ENCODE measurements around the gene DCUN1D1. TPM values are rescaled to one million over a fixed set of nuclear protein-coding genes. Genes with fewer than 3 reads are reported as not detected.
A peak's percentile ranks its signal among the peaks of the same experiment; 100 is the strongest.

Gene DCUN1D1
- total and polyA plus RNA-seq, 10 of the 15 experiments (the other 5 are each of a cell fraction or from before 2014, with no cell fraction given): 19.8 to 47.4 (median 30.8) TPM

- TF ChIP-seq, protein P1, sequence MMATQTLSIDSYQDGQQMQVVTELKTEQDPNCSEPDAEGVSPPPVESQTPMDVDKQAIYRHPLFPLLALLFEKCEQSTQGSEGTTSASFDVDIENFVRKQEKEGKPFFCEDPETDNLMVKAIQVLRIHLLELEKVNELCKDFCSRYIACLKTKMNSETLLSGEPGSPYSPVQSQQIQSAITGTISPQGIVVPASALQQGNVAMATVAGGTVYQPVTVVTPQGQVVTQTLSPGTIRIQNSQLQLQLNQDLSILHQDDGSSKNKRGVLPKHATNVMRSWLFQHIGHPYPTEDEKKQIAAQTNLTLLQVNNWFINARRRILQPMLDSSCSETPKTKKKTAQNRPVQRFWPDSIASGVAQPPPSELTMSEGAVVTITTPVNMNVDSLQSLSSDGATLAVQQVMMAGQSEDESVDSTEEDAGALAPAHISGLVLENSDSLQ (IDR thresholded peaks at IDR 0.05): peak; percentile 21; the same call in 1 of the 2 replicates
- TF ChIP-seq RCOR1 (conservative IDR thresholded peaks at IDR 0.05; ENCODE audit: low read depth, low read length): no peak
- TF ChIP-seq STAT3 (IDR thresholded peaks at IDR 0.05; ENCODE audit: low read depth, low read length): 0 out of 2 replicates have a peak, but pooled peaks have one; percentile 28
- peak; percentile 36; the same call in 1 of the 2 replicates for TF ChIP-seq PAX5 (IDR thresholded peaks at IDR 0.05; ENCODE audit: borderline replicate concordance, low read depth, low read length)
- no peak for TF ChIP-seq BRCA1 (IDR thresholded peaks at IDR 0.05; ENCODE audit: low read depth, low read length)
- TF ChIP-seq ZNF274 (IDR thresholded peaks at IDR 0.05; ENCODE audit: insufficient read depth, insufficient read length): no peak
- no peak for TF ChIP-seq CREB1 (IDR thresholded peaks at IDR 0.05; ENCODE audit: low read depth)
- no peak for TF ChIP-seq YY1 (IDR thresholded peaks at IDR 0.05; ENCODE audit: low read depth, low read length)
- TF ChIP-seq SRF (IDR thresholded peaks at IDR 0.05; ENCODE audit: low read depth in 2 of 2, low read length in 2 of 2): no peak
- 0 out of 2 replicates have a peak, but pooled peaks have one; percentile 88 for TF ChIP-seq MTA2 (IDR thresholded peaks at IDR 0.05; ENCODE audit: low read depth)
- no peak for TF ChIP-seq NBN (IDR thresholded peaks at IDR 0.05)
- TF ChIP-seq CHD2 (IDR thresholded peaks at IDR 0.05; ENCODE audit: borderline replicate concordance, low read depth, low read length): 0 out of 2 replicates have a peak, but pooled peaks have one; percentile 33
- TF ChIP-seq TCF7 (IDR thresholded peaks at IDR 0.05; ENCODE audit: borderline replicate concordance): no peak; the same call in 1 of the 2 replicates
- no peak for TF ChIP-seq BCLAF1 (IDR thresholded peaks at IDR 0.05)
- TF ChIP-seq IKZF1 (conservative IDR thresholded peaks at IDR 0.05): peak; percentile 74
- TF ChIP-seq NR2C2 (IDR thresholded peaks at IDR 0.05; ENCODE audit: borderline replicate concordance, control insufficient read depth, insufficient read length, low read depth): no peak
- TF ChIP-seq SUZ12 (IDR thresholded peaks at IDR 0.05; ENCODE audit: unreplicated experiment): no peak
- TF ChIP-seq TCF3 (IDR thresholded peaks at IDR 0.05; ENCODE audit: borderline replicate concordance, insufficient read depth, low read depth, low read length): 0 out of 2 replicates have a peak, but pooled peaks have one; percentile 52
- TF ChIP-seq ZSCAN29 (IDR thresholded peaks at IDR 0.05): no peak
- TF ChIP-seq RBBP5 (conservative IDR thresholded peaks at IDR 0.05): no peak
- TF ChIP-seq SIX5 (IDR thresholded peaks at IDR 0.05; ENCODE audit: low read depth, low read length, severe bottlenecking): no peak
- no peak for TF ChIP-seq TAF1 (IDR thresholded peaks at IDR 0.05; ENCODE audit: borderline replicate concordance, low read depth, low read length)
- TF ChIP-seq ZBTB11 (CRISPR knock-in tag; IDR thresholded peaks at IDR 0.05): no peak
- TF ChIP-seq CEBPB (IDR thresholded peaks at IDR 0.05; ENCODE audit: borderline replicate concordance in 1 of 2, low read depth in 2 of 2, low read length in 2 of 2): no peak
- peak; percentile 43 to 62; a peak in 3 of 4 replicates for TF ChIP-seq EP300 (IDR thresholded peaks at IDR 0.05; ENCODE audit: borderline replicate concordance in 1 of 2, control insufficient read depth in 1 of 2, low read depth in 2 of 2, low read length in 2 of 2)
- no peak for TF ChIP-seq CBX3 (IDR thresholded peaks at IDR 0.05; ENCODE audit: borderline replicate concordance, low read depth)
These were observed 66.4 kb downstream of the DCUN1D1 start (continued) for GRCh38 chr3:182913889-182914288.
